Smooth muscle cell (in vitro differentiated cells): ENCODE measurements around the gene ACAN. TPM values are rescaled to one million over a fixed set of nuclear protein-coding genes. Genes with fewer than 3 reads are reported as not detected.

ENCODE experiments used
- DNase-seq: peaks from one replicate; lab custom pipeline; 2025; ENCODE audit not compliant: unreplicated experiment; lab: John Stamatoyannopoulos, UW
- H2AFZ ChIP-seq: fragments of 200-600 bp; sonication (generic); 2 replicates; pipeline ENCODE4 v1.6.0; 2016; ENCODE audit warnings: antibody characterized with exemption, low read depth, mild to moderate bottlenecking
- H3F3A ChIP-seq: fragments of 200-600 bp; sonication (generic); 2 replicates; pipeline ENCODE4 v1.6.0; 2017; ENCODE audit warnings: antibody characterized with exemption, low read depth
- H3K27ac ChIP-seq: fragments of 200-600 bp; sonication (generic); 2 replicates; pipeline ENCODE4 v1.5.1; 2016; ENCODE audit warnings: low read depth, mild to moderate bottlenecking
- H3K27me3 ChIP-seq: fragments of 200-600 bp; sonication (generic); 2 replicates; pipeline ENCODE4 v1.6.1; 2016; ENCODE audit warnings: low read depth, mild to moderate bottlenecking
- H3K36me3 ChIP-seq: fragments of 200-600 bp; sonication (generic); 2 replicates; pipeline ENCODE4 v1.5.1; 2016; ENCODE audit warnings: low read depth
- H3K4me1 ChIP-seq: fragments of 200-600 bp; sonication (generic); 2 replicates; pipeline ENCODE4 v1.5.1; 2016; ENCODE audit warnings: low read depth
- H3K4me2 ChIP-seq: fragments of 200-600 bp; sonication (generic); 2 replicates; pipeline ENCODE4 v1.6.0; 2016; ENCODE audit warnings: mild to moderate bottlenecking
- H3K4me3 ChIP-seq: fragments of 200-600 bp; sonication (generic); 2 replicates; pipeline ENCODE4 v1.5.1; 2016; ENCODE audit warnings: mild to moderate bottlenecking
- H3K79me2 ChIP-seq: fragments of 200-600 bp; sonication (generic); 2 replicates; pipeline ENCODE4 v1.6.0; 2016; ENCODE audit warnings: low read depth, mild to moderate bottlenecking
- H3K9ac ChIP-seq: fragments of 200-600 bp; sonication (generic); 2 replicates; pipeline ENCODE4 v1.6.0; 2016; ENCODE audit warnings: low read depth
- H3K9me3 ChIP-seq: fragments of 200-600 bp; sonication (generic); replicated peaks from 2 replicates; pipeline ENCODE4 v1.5.1; 2016; ENCODE audit warnings: low read depth
- H4K20me1 ChIP-seq: fragments of 200-600 bp; sonication (generic); 2 replicates; pipeline ENCODE4 v1.6.0; 2016; ENCODE audit warnings: low read depth
- CTCF ChIP-seq: fragments of 200-600 bp; sonication (generic); IDR thresholded peaks from 2 replicates; pipeline ENCODE4 v1.5.1; 2017; ENCODE audit warnings: borderline replicate concordance, mild to moderate bottlenecking, antibody characterized with exemption; ENCODE audit not compliant: insufficient read depth, poor library complexity, severe bottlenecking
- WGBS: methylation state at CpG from one replicate; pipeline ENCODE4 v1.1.7; 2016; ENCODE audit warnings: low lambda C conversion rate; 5-methylcytosine and 5-hydroxymethylcytosine counted together
- polyA plus RNA-seq: library from polyadenylated mRNA; unstranded; fragments of >200 nt; fragmentation: Nextera tagmentation; extraction: Ambion mirVana; gene quantifications from 2 replicates; pipeline ENCODE4 v1.2.1, GENCODE V29; 2016
- total RNA-seq: library from RNA; depleted of rRNA; stranded (reverse); fragments of >200 nt; gene quantifications from 2 replicates; pipeline ENCODE4 v1.2.3, GENCODE V29; 2014

The ACAN gene
- total and polyA plus RNA-seq, 2 experiments from 2014 or later, result not detected

GRCh38 chr15:88897456-88898194 is 94.4 kb downstream of the ACAN start:
- H4K20me1 ChIP-seq, result peaks cover 13% of the 10 kb centered on the region
- peak; percentile 42 for TF ChIP-seq CTCF
- 58% methylated on average over 12 of the region's 12 CpGs for WGBS
- H3K4me2 ChIP-seq, result no peak overlapping the region
- H3K79me2 ChIP-seq, result no peaks in the 10 kb centered on the region
- peaks cover 27% of the 10 kb centered on the region for H3K4me1 ChIP-seq
- no peak overlapping the region for H3K27ac ChIP-seq
- H3K4me3 ChIP-seq, result no peak overlapping the region
- DNase-seq, result peak; percentile 44
- no peaks in the 10 kb centered on the region for H3K36me3 ChIP-seq
- no peak overlapping the region for H2AFZ ChIP-seq
- no peaks in the 10 kb centered on the region for H3F3A ChIP-seq
- H3K9me3 ChIP-seq, result no peaks in the 10 kb centered on the region
- H3K9ac ChIP-seq, result no peak overlapping the region
- H3K27me3 ChIP-seq, result peaks cover 16% of the 10 kb centered on the region

- H3K9me3 ChIP-seq, result no peaks in the 10 kb centered on the region
- no peak overlapping the region for H3K9ac ChIP-seq
- peaks cover 16% of the 10 kb centered on the region for H3K27me3 ChIP-seq
- WGBS, result 94% methylated on average over 15 of the region's 15 CpGs
- no peak for DNase-seq
- no peak overlapping the region for H3K27ac ChIP-seq
- H2AFZ ChIP-seq, result no peak overlapping the region
- H3K4me1 ChIP-seq, result peaks cover 27% of the 10 kb centered on the region
- H3K4me3 ChIP-seq, result no peak overlapping the region
- no peaks in the 10 kb centered on the region for H3K36me3 ChIP-seq
- H3K4me2 ChIP-seq, result no peak overlapping the region
- no peak for TF ChIP-seq CTCF
- no peaks in the 10 kb centered on the region for H3F3A ChIP-seq
- peaks cover 25% of the 10 kb centered on the region for H4K20me1 ChIP-seq
- no peaks in the 10 kb centered on the region for H3K79me2 ChIP-seq
Measured at GRCh38 chr15:88898736-88899135, 95.5 kb downstream of the ACAN start.

DNA sequence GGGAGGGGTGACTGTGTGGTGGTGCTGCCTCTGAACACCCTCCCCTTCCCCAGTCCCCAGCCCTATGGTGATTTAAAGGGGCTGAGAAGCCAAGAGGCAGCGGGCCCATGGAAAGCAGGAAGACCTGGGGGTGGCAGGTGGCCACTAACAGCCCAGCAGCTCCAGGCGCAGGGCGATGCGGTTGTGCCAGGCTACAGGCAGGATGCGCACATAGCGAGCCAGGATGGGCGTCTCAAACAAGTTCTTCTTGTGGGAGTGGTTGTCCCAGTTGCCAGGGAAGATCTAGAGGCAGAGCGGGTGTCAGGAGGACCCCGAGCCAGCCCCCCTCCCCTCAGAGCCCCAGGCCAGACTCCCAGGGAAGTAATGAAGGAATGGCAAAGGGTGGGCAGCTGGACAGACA is 96.0 kb downstream of the ACAN start:
- Histone ChIP-seq H3K27ac (peak overlapping the region; percentile 97), H3K36me3 (no peaks in the 10 kb centered on the region), H3K9ac (no peak overlapping the region), H3K79me2 (no peaks in the 10 kb centered on the region), H3K4me3 (no peak overlapping the region), H3K4me2 (no peak overlapping the region), H2AFZ (no peak overlapping the region), H3K27me3 (peaks cover 11% of the 10 kb centered on the region), H3K4me1 (peaks cover 27% of the 10 kb centered on the region), H3K9me3 (no peaks in the 10 kb centered on the region), H3F3A (no peaks in the 10 kb centered on the region), H4K20me1 (peaks cover 30% of the 10 kb centered on the region)
- DNase-seq, result no peak
- TF ChIP-seq CTCF, result no peak
- WGBS, result 98% methylated on average over 9 of the region's 9 CpGs

GRCh38 chr15:88900309-88900981 is 97.2 kb downstream of the ACAN start:
- no peak overlapping the region for H3K4me3 ChIP-seq
- no peaks in the 10 kb centered on the region for H3F3A ChIP-seq
- H3K4me2 ChIP-seq, result peak overlapping the region; percentile 33
- no peak for TF ChIP-seq CTCF
- no peaks in the 10 kb centered on the region for H3K9me3 ChIP-seq
- no peak for DNase-seq
- no peak overlapping the region for H2AFZ ChIP-seq
- H3K9ac ChIP-seq, result peak overlapping the region; percentile 89
- H3K79me2 ChIP-seq, result no peaks in the 10 kb centered on the region
- H3K27me3 ChIP-seq, result no peaks in the 10 kb centered on the region
- H3K4me1 ChIP-seq, result peaks cover 18% of the 10 kb centered on the region
- H3K27ac ChIP-seq, result peak overlapping the region; percentile 97
- 71% methylated on average over 12 of the region's 12 CpGs for WGBS
- peaks cover 40% of the 10 kb centered on the region for H4K20me1 ChIP-seq
- no peaks in the 10 kb centered on the region for H3K36me3 ChIP-seq
